HUES64 (cell line): ENCODE measurements around the gene CELF4.

Experiments used
- H3K27ac ChIP-seq: 2 replicates; pipeline ENCODE4 v1.7.0; 2013; ENCODE audit warnings: low read depth, low read length, inconsistent platforms
- H3K27me3 ChIP-seq: 2 replicates; pipeline ENCODE4 v1.6.1; 2013; ENCODE audit warnings: mild to moderate bottlenecking, low read length; ENCODE audit not compliant: insufficient read depth
- H3K36me3 ChIP-seq: 2 replicates; pipeline ENCODE4 v1.6.1; 2013; ENCODE audit warnings: mild to moderate bottlenecking, low read length; ENCODE audit not compliant: insufficient read depth
- H3K4me1 ChIP-seq: 2 replicates; pipeline ENCODE4 v1.6.1; 2013; ENCODE audit warnings: mild to moderate bottlenecking, low read length, moderate library complexity; ENCODE audit not compliant: insufficient read depth
- H3K4me3 ChIP-seq: 2 replicates; pipeline ENCODE4 v1.5.1; 2013; ENCODE audit warnings: mild to moderate bottlenecking, low read length, moderate library complexity
- H3K9ac ChIP-seq: 2 replicates; pipeline ENCODE4 v1.6.1; 2013; ENCODE audit warnings: mild to moderate bottlenecking, low read depth, low read length
- H3K9me3 ChIP-seq: 2 replicates; pipeline ENCODE4 v1.6.1; 2013; ENCODE audit warnings: low read depth, low read length; ENCODE audit not compliant: insufficient read depth
- WGBS: fragments of 150-250, 120-280 bp; methylation state at CpG from one replicate; pipeline ENCODE4 v1.1.7; 2013; ENCODE audit warnings: missing lambda C conversion rate; 5-methylcytosine and 5-hydroxymethylcytosine counted together

Gene CELF4

DNA sequence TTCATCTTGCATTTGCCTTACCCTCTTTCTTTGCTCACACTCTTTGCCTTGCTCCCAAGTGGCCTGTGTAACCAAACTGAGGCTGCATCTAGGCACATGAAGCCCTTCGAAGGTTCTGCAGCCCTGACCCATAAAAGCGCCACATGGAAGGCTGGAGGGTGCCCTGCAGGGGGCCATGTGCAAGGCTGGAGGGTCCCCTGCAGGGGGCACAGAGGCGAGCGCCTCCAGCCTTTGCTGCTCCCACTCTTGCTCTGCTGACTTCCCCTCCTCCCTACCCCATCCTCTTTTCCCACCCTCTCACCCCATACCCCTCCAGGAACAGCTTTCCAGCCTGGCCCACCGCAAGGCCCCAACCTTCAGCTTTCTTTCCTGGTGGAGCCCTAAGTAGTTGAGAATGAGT is 317.3 kb downstream of the CELF4 start:
- WGBS: 81% methylated on average over 5 of the region's 5 CpGs
- Histone ChIP-seq H3K9me3 (no peaks in the 10 kb centered on the region), H3K27ac (no peak overlapping the region), H3K36me3 (no peaks in the 10 kb centered on the region), H3K4me1 (peaks cover 6% of the 10 kb centered on the region; the same call in 1 of the 2 replicates), H3K9ac (no peak overlapping the region), H3K27me3 (peaks cover 47% of the 10 kb centered on the region), H3K4me3 (no peak overlapping the region)

DNA sequence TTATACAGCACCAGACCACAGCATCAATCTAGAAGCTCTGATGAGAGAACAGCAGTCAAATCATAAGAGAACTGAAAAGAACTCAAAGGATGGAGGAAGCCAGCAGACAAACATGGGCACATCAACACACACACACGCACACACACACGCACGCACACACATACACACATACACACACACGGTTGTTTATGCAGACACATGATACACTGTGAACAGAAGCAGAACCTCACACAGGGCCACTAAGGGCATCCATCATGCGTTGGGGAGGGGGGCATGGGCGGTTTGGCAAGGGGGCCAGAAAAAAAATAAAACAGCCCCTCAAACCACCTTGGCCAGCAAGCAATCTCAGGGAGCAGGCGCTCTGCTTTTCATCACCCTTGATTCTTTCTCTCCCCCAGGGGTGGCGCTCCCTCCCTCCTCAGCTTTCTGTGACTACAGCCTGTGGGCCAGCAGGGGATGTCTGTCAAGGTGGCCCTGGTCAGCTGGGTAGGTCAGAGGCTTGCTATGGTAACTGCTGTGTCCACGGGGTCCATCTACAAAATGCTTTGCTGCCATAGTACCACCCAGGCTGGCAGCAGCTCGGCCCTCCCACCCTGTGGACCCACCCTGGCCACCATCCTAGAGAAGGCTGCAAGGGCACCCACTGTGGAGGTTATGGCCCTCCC is 318.0 kb downstream of the CELF4 start:
- 96% methylated on average over 10 of the region's 10 CpGs for WGBS
- Histone ChIP-seq H3K4me3 (no peak overlapping the region), H3K4me1 (peaks cover 2% of the 10 kb centered on the region; the same call in 1 of the 2 replicates), H3K27ac (no peak overlapping the region), H3K27me3 (peaks cover 47% of the 10 kb centered on the region), H3K36me3 (no peaks in the 10 kb centered on the region), H3K9ac (no peak overlapping the region), H3K9me3 (no peaks in the 10 kb centered on the region)

DNA sequence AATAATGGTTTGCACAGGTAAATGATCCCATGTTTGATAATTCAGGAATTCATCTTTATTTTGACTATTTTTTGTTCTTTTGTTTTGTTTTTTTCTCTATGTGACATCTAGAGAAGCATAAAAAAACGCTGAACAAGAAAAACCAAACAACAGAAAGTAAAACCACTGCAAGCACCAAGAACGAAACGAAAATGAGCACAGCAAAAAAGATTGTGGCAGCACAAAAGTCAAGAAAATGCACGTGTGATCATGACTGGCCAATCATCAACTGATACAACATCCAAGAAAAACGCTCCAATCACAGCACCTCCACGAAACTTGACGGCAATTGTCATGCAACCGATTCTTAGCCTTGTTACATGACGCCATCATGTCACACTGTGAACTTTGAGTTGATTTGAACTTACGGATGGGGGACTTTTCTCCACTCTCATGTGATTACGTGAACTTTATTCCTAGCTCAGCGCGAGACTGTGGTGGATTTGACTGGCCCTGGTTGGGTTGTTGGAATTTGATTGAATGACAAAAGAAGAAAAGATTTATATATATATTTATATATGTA is 318.7 kb downstream of the CELF4 start:
- WGBS: 87% methylated on average over 13 of the region's 13 CpGs
- Histone ChIP-seq H3K36me3 (no peaks in the 10 kb centered on the region), H3K9ac (no peak overlapping the region), H3K27ac (no peak overlapping the region), H3K27me3 (peaks cover 47% of the 10 kb centered on the region), H3K4me1 (peaks cover 2% of the 10 kb centered on the region; the same call in 1 of the 2 replicates), H3K4me3 (no peak overlapping the region), H3K9me3 (no peaks in the 10 kb centered on the region)

DNA sequence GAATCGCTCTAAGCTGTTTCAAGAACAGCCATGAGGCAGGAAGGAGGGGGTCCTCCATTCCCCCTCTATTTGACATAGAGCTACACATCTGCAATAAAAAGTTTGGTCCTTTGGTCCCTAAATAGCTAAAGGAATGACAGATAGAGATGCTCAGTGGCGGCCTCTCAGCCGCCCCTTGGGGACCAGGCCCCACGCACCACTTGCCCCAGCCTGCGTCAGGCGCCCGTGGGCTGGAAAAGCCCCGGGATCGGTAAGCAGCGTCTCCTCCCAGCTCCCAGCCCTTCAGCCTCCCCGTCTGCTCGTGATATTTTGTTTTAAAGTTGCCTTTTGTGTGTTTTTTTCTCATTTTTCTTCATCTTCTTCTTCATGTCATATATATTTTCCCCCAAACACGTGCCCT is 321.0 kb downstream of the CELF4 start:
- 90% methylated on average over 13 of the region's 13 CpGs for WGBS
- Histone ChIP-seq H3K27me3 (peaks cover 51% of the 10 kb centered on the region), H3K27ac (no peak overlapping the region), H3K9me3 (no peaks in the 10 kb centered on the region), H3K4me3 (no peak overlapping the region), H3K4me1 (peaks cover 2% of the 10 kb centered on the region; the same call in 1 of the 2 replicates), H3K36me3 (no peaks in the 10 kb centered on the region), H3K9ac (no peak overlapping the region)

DNA sequence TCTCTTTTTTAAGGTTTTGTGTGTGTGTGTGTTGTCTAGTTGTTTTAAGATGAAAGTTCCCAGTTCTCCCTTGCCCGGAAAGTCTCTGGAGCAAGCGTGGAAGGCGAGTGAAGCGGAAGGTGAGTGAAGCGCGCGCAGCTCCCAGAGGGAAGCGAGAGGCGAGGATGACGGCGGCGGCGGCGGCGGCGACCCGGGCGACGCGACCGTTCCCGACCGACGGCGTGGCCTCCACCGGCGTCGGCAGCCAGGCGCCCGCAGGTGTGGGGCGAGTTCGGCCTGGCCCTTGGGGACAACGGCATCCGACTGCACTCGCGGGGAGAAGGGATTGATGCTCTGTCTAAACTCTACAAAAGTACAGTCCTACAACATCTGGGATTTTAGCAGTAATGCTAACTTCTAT is 321.9 kb downstream of the CELF4 start:
- WGBS: 9% methylated on average over 36 of the region's 36 CpGs
- Histone ChIP-seq H3K27me3 (peaks cover 51% of the 10 kb centered on the region), H3K27ac (no peak overlapping the region), H3K36me3 (no peaks in the 10 kb centered on the region), H3K4me1 (peaks cover 2% of the 10 kb centered on the region; the same call in 1 of the 2 replicates), H3K4me3 (peak overlapping the region; percentile 31; the same call in 1 of the 2 replicates), H3K9ac (no peak overlapping the region), H3K9me3 (no peaks in the 10 kb centered on the region)

DNA sequence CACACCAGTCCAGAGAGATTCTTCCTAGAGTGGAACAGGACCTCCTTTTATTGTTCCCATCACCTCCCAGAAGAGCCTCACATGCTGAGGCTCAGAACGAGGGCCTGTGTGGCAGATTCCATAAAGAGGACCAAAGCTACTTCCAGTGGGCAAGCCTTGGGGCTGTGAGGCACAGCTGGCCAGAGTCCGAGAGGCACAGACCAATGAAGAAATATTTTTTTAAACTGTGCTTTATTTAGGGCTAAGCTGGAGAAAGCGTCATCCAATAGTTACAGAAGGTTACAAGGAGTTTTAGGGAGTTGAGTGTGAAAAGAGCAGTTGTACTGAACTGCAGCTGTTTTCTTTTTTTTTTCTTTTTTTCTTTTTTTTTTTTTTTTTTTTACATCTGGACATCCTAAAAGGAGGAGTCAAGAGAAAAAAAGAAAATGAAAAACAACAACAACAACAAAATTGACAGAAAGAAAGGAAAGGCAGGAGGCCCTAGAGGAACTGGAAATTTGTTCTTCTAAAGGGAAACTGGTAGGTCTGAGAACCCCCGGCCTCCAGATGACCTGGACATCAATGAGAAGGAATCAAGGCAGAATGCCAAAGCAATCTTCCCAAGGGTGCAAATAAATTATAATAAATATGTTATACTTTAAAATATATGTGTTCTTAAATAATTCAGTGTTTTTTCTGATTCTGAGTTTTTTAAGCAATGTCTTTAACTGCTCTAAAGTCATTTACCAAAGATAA is 322.6 kb downstream of the CELF4 start:
- Histone ChIP-seq H3K27ac (no peak overlapping the region), H3K27me3 (peaks cover 51% of the 10 kb centered on the region), H3K9ac (no peak overlapping the region), H3K4me3 (no peak overlapping the region), H3K36me3 (no peaks in the 10 kb centered on the region), H3K4me1 (peaks cover 2% of the 10 kb centered on the region; the same call in 1 of the 2 replicates), H3K9me3 (no peaks in the 10 kb centered on the region)
- WGBS: 91% methylated on average over 4 of the region's 4 CpGs

DNA sequence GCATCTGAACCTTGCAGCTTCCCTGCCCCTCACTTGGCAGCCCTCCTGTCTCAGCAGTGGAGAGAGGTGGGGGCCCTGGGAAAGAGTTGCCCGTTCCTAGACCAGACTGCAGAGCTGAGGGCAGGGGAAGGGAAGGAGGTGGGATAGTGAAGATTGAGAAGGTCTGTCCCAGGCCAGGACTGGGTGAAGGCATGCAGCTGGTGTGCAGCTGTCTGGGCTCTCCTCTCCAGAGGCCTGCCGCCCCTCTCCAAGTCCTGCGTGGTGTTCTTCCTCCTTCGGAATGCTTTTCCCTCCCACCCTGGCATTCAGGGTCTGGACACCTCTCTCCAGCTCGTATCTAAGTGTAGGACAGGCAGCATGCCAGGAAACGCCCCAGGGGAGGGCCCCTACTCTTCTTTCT is 323.5 kb downstream of the CELF4 start:
- Histone ChIP-seq H3K9ac (no peak overlapping the region), H3K36me3 (no peaks in the 10 kb centered on the region), H3K4me3 (no peak overlapping the region), H3K9me3 (no peaks in the 10 kb centered on the region), H3K27ac (no peak overlapping the region), H3K27me3 (peaks cover 51% of the 10 kb centered on the region), H3K4me1 (no peaks in the 10 kb centered on the region; the same call in 1 of the 2 replicates)
- WGBS: 84% methylated on average over 6 of the region's 6 CpGs

DNA sequence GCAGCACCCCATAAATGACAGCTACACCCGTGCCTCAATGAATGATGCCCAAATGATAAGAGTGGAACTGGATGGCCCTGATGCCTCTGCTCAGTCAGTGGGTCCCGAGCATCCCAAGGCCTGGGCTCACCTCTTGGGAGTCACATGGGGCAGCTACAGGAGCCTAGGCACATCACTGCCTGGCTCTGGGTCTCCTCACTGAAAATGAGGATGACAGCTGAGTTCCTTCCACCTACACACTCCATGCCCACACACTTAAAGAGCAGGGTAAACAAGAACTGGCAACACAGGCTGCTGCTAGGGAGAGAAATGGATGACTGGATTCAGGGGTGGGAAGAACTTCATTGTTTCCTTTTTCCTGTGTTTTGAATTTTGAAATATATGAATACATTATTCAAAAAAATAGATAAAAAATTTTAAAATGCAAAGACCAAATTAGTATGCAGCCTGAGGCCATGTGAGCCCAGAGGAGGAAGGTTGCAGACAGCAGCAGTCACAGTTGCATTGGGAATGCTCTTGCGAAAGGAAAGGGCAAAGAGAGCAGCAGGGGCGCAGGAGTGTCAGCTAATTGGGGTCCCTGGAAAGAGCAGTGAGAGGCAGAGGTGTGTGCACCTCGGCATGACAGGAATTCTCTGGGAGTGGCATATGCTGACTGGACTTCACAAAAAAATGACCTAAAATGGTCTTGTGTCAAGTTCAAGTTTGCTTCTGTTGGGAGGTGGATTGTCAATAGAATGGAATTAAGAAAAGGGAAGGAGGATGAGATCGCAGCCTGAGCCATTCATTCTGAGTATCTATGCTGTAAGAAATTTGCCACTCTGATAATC is 327.1 kb downstream of the CELF4 start:
- H3K36me3 ChIP-seq: no peaks in the 10 kb centered on the region
- no peak overlapping the region for H3K27ac ChIP-seq
- no peak overlapping the region for H3K4me3 ChIP-seq
- peaks cover 30% of the 10 kb centered on the region for H3K27me3 ChIP-seq
- WGBS: 88% methylated on average over 6 of the region's 6 CpGs
- H3K4me1 ChIP-seq: no peaks in the 10 kb centered on the region
- H3K9me3 ChIP-seq: no peaks in the 10 kb centered on the region
- no peak overlapping the region for H3K9ac ChIP-seq

DNA sequence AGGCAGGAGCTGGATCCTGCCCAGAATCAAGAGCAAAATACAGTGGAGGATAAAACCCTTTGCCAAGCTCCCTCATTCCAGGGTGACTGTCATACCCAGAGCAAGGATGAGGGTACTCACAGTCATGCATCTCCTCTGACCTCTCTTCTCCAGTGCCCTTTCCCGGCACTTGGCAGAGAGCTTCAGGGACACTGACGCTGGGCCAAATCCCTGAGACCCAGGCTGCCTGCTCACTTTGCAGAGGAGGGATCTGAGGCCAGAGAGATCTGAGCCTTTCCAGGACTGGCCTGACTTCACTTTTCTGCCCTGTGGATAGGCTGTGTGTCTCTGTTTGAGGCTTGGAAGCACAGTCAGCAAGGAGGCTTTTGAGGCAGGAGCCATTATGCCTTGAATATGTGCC is 330.0 kb downstream of the CELF4 start:
- no peaks in the 10 kb centered on the region for H3K9me3 ChIP-seq
- no peak overlapping the region for H3K27ac ChIP-seq
- H3K4me3 ChIP-seq: no peak overlapping the region
- H3K4me1 ChIP-seq: no peaks in the 10 kb centered on the region
- 0 out of 2 replicates have a peak, but pooled peaks cover 5% of the 10 kb centered on the region for H3K27me3 ChIP-seq
- no peak overlapping the region for H3K9ac ChIP-seq
- H3K36me3 ChIP-seq: no peaks in the 10 kb centered on the region
- 89% methylated on average over 2 of the region's 2 CpGs for WGBS

DNA sequence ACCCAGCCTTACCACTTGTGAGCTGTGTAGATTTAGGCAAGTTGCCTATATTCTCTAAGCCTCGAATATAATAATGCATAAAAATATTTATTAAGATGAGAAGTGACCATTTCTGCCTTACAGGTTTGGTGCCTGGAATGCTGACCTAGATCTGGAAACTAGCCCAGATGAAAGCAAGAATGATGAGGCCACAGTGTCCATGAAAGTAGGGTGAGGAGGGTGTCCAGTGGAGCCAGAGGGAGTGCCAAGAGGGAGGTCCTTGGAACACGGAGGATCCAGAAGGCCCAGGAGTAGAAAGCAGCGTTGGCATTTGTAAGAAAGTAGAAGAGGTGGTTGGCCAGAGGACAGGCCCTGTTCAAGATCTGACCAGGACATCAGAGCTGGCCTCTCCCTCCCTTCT is 334.3 kb downstream of the CELF4 start:
- Histone ChIP-seq H3K9me3 (no peaks in the 10 kb centered on the region), H3K4me3 (no peak overlapping the region), H3K9ac (no peak overlapping the region), H3K27ac (no peak overlapping the region), H3K27me3 (peaks cover 4% of the 10 kb centered on the region; the same call in 1 of the 2 replicates), H3K36me3 (no peaks in the 10 kb centered on the region), H3K4me1 (no peaks in the 10 kb centered on the region)
- 91% methylated on average over 2 of the region's 3 CpGs for WGBS
